ENCODE measurements around the gene ACSM6. TPM values are rescaled to one million over a fixed set of nuclear protein-coding genes. Genes with fewer than 3 reads are reported as not detected.

Gene ACSM6
- total and polyA plus RNA-seq, 2 donors (not counting 3 experiments of a cell fraction or from before 2014, with no cell fraction given) = not detected

- H4K20me1 ChIP-seq (replicated peaks; ENCODE audit: control insufficient read depth, extremely low read depth, insufficient read depth, low read length) = no peaks in the 10 kb centered on the region
- no peak for FAIRE-seq
- no peaks in the 10 kb centered on the region for H3K4me1 ChIP-seq (ENCODE audit: control insufficient read depth, extremely low read depth, insufficient read depth, low read length)
- intact Hi-C loops (cut with micrococcal nuclease) (no loop called here), dilution Hi-C loops (cut with MboI; ENCODE audit: extremely low pct_ligation_motif_present, low sequenced_read_pairs) (no loop called here)
- DNase-seq (ENCODE audit: low read depth, low spot score) = no peak
- TF ChIP-seq JUN (IDR thresholded peaks at IDR 0.05; ENCODE audit: borderline replicate concordance, insufficient read depth, insufficient read length, low read depth) = no peak
- no peak for TF ChIP-seq MYC (IDR thresholded peaks at IDR 0.05; ENCODE audit: low read depth, low read length)
- TF ChIP-seq FOS (IDR thresholded peaks at IDR 0.05; ENCODE audit: borderline replicate concordance, insufficient read depth, low read length) = no peak
- TF ChIP-seq GATA2 (IDR thresholded peaks at IDR 0.05; ENCODE audit: insufficient read depth, insufficient read length, low read depth, low read length) = no peak
- TF ChIP-seq POLR2A (IDR thresholded peaks at IDR 0.05; ENCODE audit: low read depth, low read length) = no peak
- TF ChIP-seq POLR2AphosphoS5 (IDR thresholded peaks at IDR 0.05; ENCODE audit: insufficient read depth, low read depth, low read length) = no peak
- TF ChIP-seq MAX (IDR thresholded peaks at IDR 0.05; ENCODE audit: insufficient read depth, insufficient read length) = no peak
- no peak for TF ChIP-seq EZH2 (IDR thresholded peaks at IDR 0.05; ENCODE audit: borderline replicate concordance, low read depth, low read length, severe bottlenecking)
- no peak for TF ChIP-seq CTCF (IDR thresholded peaks at IDR 0.05; ENCODE audit: extremely low read depth in 1 of 2, insufficient read depth in 1 of 2, low read depth in 1 of 2, low read length in 2 of 2)
- no peak overlapping the region for H3K27ac ChIP-seq (ENCODE audit: insufficient read depth, low read depth, low read length)
- BruUV-seq (replicated peaks) = no TSS peak
- no peak overlapping the region for H3K4me2 ChIP-seq (ENCODE audit: insufficient read depth, low read length)
- peaks cover 0 to 8% of the 10 kb centered on the region in 2 experiments for H3K27me3 ChIP-seq (ENCODE audit: control insufficient read depth in 2 of 2, insufficient read depth in 2 of 2, low read length in 2 of 2)
- ChIA-PET CTCF (interaction anchor here (1.1 to 1.2 kb wide), 2 partner anchors 55 kb away, joined by 3 to 6 read pairs; no protein-coding TSS in a partner anchor), POLR2A (no interaction called here)
- no peaks in the 10 kb centered on the region for H3K36me3 ChIP-seq (ENCODE audit: control insufficient read depth in 2 of 2, extremely low read depth in 1 of 2, insufficient read depth in 2 of 2, low read length in 2 of 2)
- no peaks in the 10 kb centered on the region for H3K79me2 ChIP-seq (ENCODE audit: control insufficient read depth, insufficient read depth, low read length)
- no peaks in the 10 kb centered on the region for H3K9me1 ChIP-seq (replicated peaks; ENCODE audit: control insufficient read depth, extremely low read depth, insufficient read depth, low read length)
- H3K4me3 ChIP-seq (replicated peaks in 1 of 3; ENCODE audit: insufficient read depth in 1 of 3, low read depth in 1 of 3, low read length in 3 of 3) = no peak overlapping the region
- no peaks in the 10 kb centered on the region for H3K9me3 ChIP-seq (replicated peaks; ENCODE audit: control insufficient read depth, insufficient read depth, low read length)
- H3K9ac ChIP-seq (replicated peaks; ENCODE audit: extremely low read depth, insufficient read depth, low read length) = no peak overlapping the region
- H2AFZ ChIP-seq (ENCODE audit: low read depth, low read length) = no peak overlapping the region
Measured at GRCh38 chr10:95188593-95188992, 5.4 kb upstream of the ACSM6 start.

Data from endothelial cell of umbilical vein (primary cell).